Kidney (tissue), 14 donors: ENCODE data around the gene NUB1. TPM values are rescaled to one million over a fixed set of nuclear protein-coding genes. Genes with fewer than 3 reads are reported as not detected.

Source experiments
- DNase-seq, 5 donors: peaks; one replicate each; pipeline ENCODE4 v3.0.0-alpha.2; 2013 to 2020
- FAIRE-seq: peaks from 2 replicates; lab custom pipeline; 2012; peaks lifted over from hg19 to GRCh38; lab: Jason Lieb, UNC
- H3K27ac ChIP-seq, 2 donors: one replicate each; pipeline ENCODE4 v1.7.0; 2013; ENCODE audit warnings: low read depth in 2 of 2, low read length in 2 of 2, inconsistent platforms in 1 of 2
- H3K27me3 ChIP-seq: one replicate; pipeline ENCODE4 v1.7.1; 2013; ENCODE audit warnings: low read length, inconsistent platforms; ENCODE audit not compliant: control insufficient read depth, insufficient read depth
- H3K36me3 ChIP-seq, 3 donors: one replicate each; pipeline versions ENCODE4 v1.7.0 to v1.7.1; 2013; ENCODE audit warnings: low read length in 3 of 3, control low read depth in 1 of 3, inconsistent platforms in 1 of 3; ENCODE audit not compliant: insufficient read depth in 3 of 3, control insufficient read depth in 2 of 3
- H3K4me1 ChIP-seq, 3 donors: one replicate each; pipeline versions ENCODE4 v1.7.0 to v1.7.1; 2013; ENCODE audit warnings: low read length in 3 of 3, inconsistent platforms in 1 of 3, low read depth in 1 of 3; ENCODE audit not compliant: control insufficient read depth in 2 of 3, insufficient read depth in 2 of 3
- H3K4me3 ChIP-seq, 3 donors: one replicate each; pipeline versions ENCODE4 v1.7.0 to v1.8.1; 2013; ENCODE audit warnings: low read length in 3 of 3, control low read depth in 1 of 3, inconsistent platforms in 1 of 3
- H3K9ac ChIP-seq, 3 donors: one replicate each; pipeline versions ENCODE4 v1.7.0 to v1.7.1; 2013; ENCODE audit warnings: low read length in 3 of 3, control low read depth in 1 of 3, inconsistent platforms in 1 of 3
- H3K9me3 ChIP-seq, 3 donors: one replicate each; pipeline versions ENCODE4 v1.7.0 to v1.7.1; 2013; ENCODE audit warnings: low read length in 3 of 3, control low read depth in 1 of 3, inconsistent platforms in 1 of 3; ENCODE audit not compliant: control insufficient read depth in 2 of 3, insufficient read depth in 1 of 3
- CTCF ChIP-seq: IDR thresholded peaks from 3 replicates; pipeline ENCODE4 v1.5.1; 2012; ENCODE audit warnings: mild to moderate bottlenecking, moderate library complexity, borderline replicate concordance; ENCODE audit not compliant: insufficient read depth; ENCODE audit errors: extremely low read depth
- intact Hi-C: fragments of 100-400 bp; cut with DNase I; formaldehyde crosslinking; loops from one replicate; pipeline ENCODE4 v1.11.1; 2022
- polyA plus RNA-seq: library from polyadenylated mRNA; stranded (reverse); fragments of 350-450 nt; fragmentation: Illumina TruSeq; extraction: RNeasy Lipid Tissue Mini Kit (QIAGEN cat#74804); gene quantifications from one replicate; pipeline ENCODE4 v1.2.3, GENCODE V29; 2014; ENCODE audit warnings: low read depth, low replicate concordance; ENCODE audit not compliant: insufficient read depth
- total RNA-seq: library from RNA; stranded (reverse); fragmentation: NEBNext Ultra II Directional; extraction: Animal tissue kit (Norgen Biotek cat#: 25700); gene quantifications from one replicate; pipeline ENCODE4 v1.2.1, GENCODE V29; 2021
- donor health status: control.
- donor health status: control.
- donor health status: control.
- donor health status: control.
- donor health status: control.
- donor health status: DM: yes; HTN: yes; CAD: no.
- donor health status: Normal renal cell carcinoma (clear cell type).

The NUB1 gene
- total and polyA plus RNA-seq, 2 donors from 2014 or later = 32.7 to 51.8 TPM

- Histone ChIP-seq H3K9me3 (no peaks in the 10 kb centered on the region), H3K27me3 (no peaks in the 10 kb centered on the region), H3K36me3 (peaks cover 0 to 34% (median 19%) of the 10 kb centered on the region in 3 donors), H3K27ac (no peak overlapping the region), H3K4me3 (no peak overlapping the region), H3K9ac (no peak overlapping the region), H3K4me1 (no peaks in the 10 kb centered on the region)
- FAIRE-seq (no peak), DNase-seq (peak in 1 of 5 donors; percentile 61)
- intact Hi-C loops = loop anchor here (10.0 kb wide), 1 partner anchor 80 kb away; no protein-coding TSS in a partner anchor
- TF ChIP-seq CTCF = no peak
Observed at GRCh38 chr7:151374726-151375125, 33.1 kb downstream of the NUB1 start.

- H3K27ac ChIP-seq = no peak overlapping the region
- intact Hi-C loops = loop anchor here (10.0 kb wide), 1 partner anchor 79 kb away; no protein-coding TSS in a partner anchor
- H3K9ac ChIP-seq = no peak overlapping the region
- no peak for TF ChIP-seq CTCF
- H3K36me3 ChIP-seq = peaks cover 0 to 32% (median 19%) of the 10 kb centered on the region in 3 donors
- DNase-seq (no peak), FAIRE-seq (no peak)
- H3K9me3 ChIP-seq = no peaks in the 10 kb centered on the region
- no peaks in the 10 kb centered on the region for H3K27me3 ChIP-seq
- H3K4me1 ChIP-seq = no peaks in the 10 kb centered on the region
- H3K4me3 ChIP-seq = no peak overlapping the region
Observed at GRCh38 chr7:151375530-151376217, 34.1 kb downstream of the NUB1 start.

GRCh38 chr7:151376218-151376902 is 34.7 kb downstream of the NUB1 start:
- H3K27me3 ChIP-seq = no peaks in the 10 kb centered on the region
- no peak for FAIRE-seq
- H3K27ac ChIP-seq = no peak overlapping the region
- H3K9me3 ChIP-seq = no peaks in the 10 kb centered on the region
- intact Hi-C loops = loop anchor here (10.0 kb wide), 1 partner anchor 78 kb away; no protein-coding TSS in a partner anchor
- no peak for TF ChIP-seq CTCF
- no peak overlapping the region for H3K4me3 ChIP-seq
- DNase-seq = no peak
- peaks cover 0 to 32% (median 19%) of the 10 kb centered on the region in 3 donors for H3K36me3 ChIP-seq
- H3K4me1 ChIP-seq = no peaks in the 10 kb centered on the region
- H3K9ac ChIP-seq = no peak overlapping the region
